AG20443 (cell line): ENCODE measurements around the gene ADK.
"Not testable (repeated sequence)": the region's sequence is repeated elsewhere in the genome, so short reads cannot be mapped to it uniquely, and the experiment has no call there.

Experiments used
- DNase-seq: peaks from one replicate; pipeline ENCODE4 v3.0.0; 2012; ENCODE audit warnings: low spot score, mixed read lengths

ADK gene

GRCh38 chr10:74353021-74353420 lies 202.0 kb downstream of the ADK start:
- DNase-seq = not testable (repeated sequence)

GRCh38 chr10:74361678-74362077 lies 210.7 kb downstream of the ADK start:
- no peak for DNase-seq

- peak; percentile 6 for DNase-seq
Measured at GRCh38 chr10:74363727-74364126, 212.7 kb downstream of the ADK start.

GRCh38 chr10:74365109-74365508 lies 214.1 kb downstream of the ADK start:
- no peak for DNase-seq

- DNase-seq = no peak
Measured at GRCh38 chr10:74371696-74372095, 220.7 kb downstream of the ADK start.

GRCh38 chr10:74373059-74373458 lies 222.0 kb downstream of the ADK start:
- no peak for DNase-seq

GRCh38 chr10:74377476-74377875 lies 226.5 kb downstream of the ADK start:
- no peak for DNase-seq

GRCh38 chr10:74379474-74379873 lies 228.5 kb downstream of the ADK start:
- no peak for DNase-seq

- DNase-seq = no peak
Measured at GRCh38 chr10:74380795-74381194, 229.8 kb downstream of the ADK start.

GRCh38 chr10:74381291-74381853 lies 230.4 kb downstream of the ADK start:
- DNase-seq = no peak

- no peak for DNase-seq
Measured at GRCh38 chr10:74382663-74383062, 231.6 kb downstream of the ADK start.

GRCh38 chr10:74383642-74384041 lies 232.6 kb downstream of the ADK start:
- no peak for DNase-seq

- DNase-seq = no peak
Measured at GRCh38 chr10:74384615-74385183, 233.7 kb downstream of the ADK start.

- DNase-seq = no peak
Measured at GRCh38 chr10:74388801-74389200, 237.8 kb downstream of the ADK start.

- DNase-seq = no peak
Measured at GRCh38 chr10:74391786-74392185, 240.8 kb downstream of the ADK start.

- DNase-seq = no peak
Measured at GRCh38 chr10:74394416-74394969, 243.5 kb downstream of the ADK start.

- DNase-seq = no peak
Measured at GRCh38 chr10:74400186-74400585, 249.2 kb downstream of the ADK start.

- DNase-seq = no peak
Measured at GRCh38 chr10:74406006-74406405, 255.0 kb downstream of the ADK start.

- no peak for DNase-seq
Measured at GRCh38 chr10:74415146-74415839, 264.3 kb downstream of the ADK start.

- DNase-seq = no peak
Measured at GRCh38 chr10:74417397-74417796, 266.4 kb downstream of the ADK start.

GRCh38 chr10:74418285-74418872 lies 267.4 kb downstream of the ADK start:
- peak; percentile 14 for DNase-seq

- DNase-seq = no peak
Measured at GRCh38 chr10:74419491-74419951, 268.5 kb downstream of the ADK start.

- DNase-seq = peak; percentile 13
Measured at GRCh38 chr10:74419958-74420375, 268.9 kb downstream of the ADK start.
